GM21528 (cell line): ENCODE measurements around the gene CNOT8.
A peak's percentile ranks its signal among the peaks of the same experiment; 100 is the strongest.
"Not testable (repeated sequence)": the region's sequence is repeated elsewhere in the genome, so short reads cannot be mapped to it uniquely, and the experiment has no call there.

Source experiments
- ATAC-seq: cut with Tn5 transposase; IDR thresholded peaks from one replicate; pipeline ENCODE4 v1.9.1; 2021; ENCODE audit warnings: mild to moderate bottlenecking, moderate library complexity; ENCODE audit not compliant: unreplicated experiment, low FRiP score

CNOT8 gene

GRCh38 chr5:154858297-154858971, at the start of gene CNOT8:
TSS of gene CNOT8 (plus strand) at chr5:154858627. CDS start at chr5:154863279, 4,652 bp downstream.
- ATAC-seq: peak; percentile 81

- no peak for ATAC-seq
Observed at GRCh38 chr5:154811239-154811638, 47.2 kb upstream of the CNOT8 start.

DNA sequence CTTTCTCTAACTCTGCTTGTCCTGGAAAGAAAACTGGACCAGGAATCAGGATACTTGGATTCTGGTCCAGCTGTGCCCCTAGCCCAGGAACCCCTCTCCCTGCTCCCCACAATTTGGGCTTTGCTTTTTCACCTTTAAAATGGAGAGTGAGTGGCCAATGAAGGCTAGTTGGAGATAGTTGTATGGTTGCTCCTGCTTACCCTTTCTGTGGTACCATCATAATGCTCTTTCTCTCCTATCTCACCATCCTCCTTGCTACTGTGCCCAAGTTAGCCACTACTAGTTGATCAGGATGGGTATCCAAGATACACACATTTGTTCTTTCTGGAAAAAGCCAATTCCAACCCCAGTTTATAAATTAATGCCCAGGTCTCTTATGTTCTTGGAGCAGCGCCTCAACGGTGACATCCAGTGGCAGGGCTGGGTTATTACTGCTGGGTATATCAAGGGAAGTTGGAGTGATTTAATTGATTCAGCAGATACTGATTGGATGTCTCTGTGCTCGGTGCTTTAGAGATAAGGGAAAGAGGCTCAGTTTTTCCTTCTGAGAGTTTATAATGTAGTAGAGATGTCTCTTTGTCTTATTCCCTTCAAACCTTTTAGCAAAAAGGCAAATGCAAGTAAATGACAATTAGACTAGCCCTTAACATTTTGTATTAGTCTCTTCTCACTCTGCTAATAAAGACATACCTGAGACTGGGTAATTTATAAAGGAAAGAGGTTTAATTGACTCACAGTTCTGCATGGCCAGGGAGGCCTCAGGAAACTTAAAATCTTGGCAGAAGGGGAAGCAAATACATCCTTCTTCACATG, 46.6 kb upstream of the CNOT8 start:
- peak; percentile 69 for ATAC-seq

DNA sequence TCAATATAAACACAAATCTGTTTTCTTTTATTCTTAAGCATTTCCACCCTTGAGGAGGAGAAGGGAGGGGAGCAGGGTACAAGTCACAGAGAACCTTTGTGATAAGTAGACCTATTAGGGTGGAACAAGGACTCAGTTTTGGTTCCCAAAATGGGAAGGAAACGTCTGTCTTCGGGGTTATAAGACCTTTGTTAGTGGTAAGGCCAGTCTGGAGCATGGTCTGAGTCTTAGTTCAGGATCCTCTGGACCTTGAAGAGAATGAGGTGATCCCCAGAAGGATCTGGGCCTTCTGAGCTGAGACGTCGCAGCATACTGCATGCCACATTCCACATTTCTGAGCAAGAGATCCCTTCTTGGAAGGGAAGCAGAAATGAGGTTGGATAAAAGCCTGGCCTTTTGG, 45.3 kb upstream of the CNOT8 start:
- ATAC-seq: no peak

- ATAC-seq: no peak
Observed at GRCh38 chr5:154813736-154814135, 44.7 kb upstream of the CNOT8 start.

DNA sequence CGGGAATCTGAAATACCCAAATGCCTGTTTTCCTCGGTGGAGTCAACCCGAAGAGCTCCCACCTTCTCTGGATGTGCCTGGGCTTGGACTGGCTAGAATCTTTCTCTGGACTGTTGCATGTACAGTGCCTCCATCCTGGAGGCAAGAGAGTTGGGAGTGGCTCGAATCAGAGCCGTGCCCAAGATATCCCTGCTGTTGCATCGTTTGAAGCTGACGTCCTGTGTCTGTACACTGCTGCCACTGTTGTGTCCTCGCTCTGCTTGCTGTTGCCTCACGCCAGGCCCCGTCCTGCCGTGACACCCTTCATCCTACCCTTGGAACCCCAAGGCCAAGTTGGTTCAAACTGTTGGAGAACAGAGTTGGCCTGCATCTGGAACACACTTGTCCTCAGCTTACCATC, 43.4 kb upstream of the CNOT8 start:
- ATAC-seq: no peak

DNA sequence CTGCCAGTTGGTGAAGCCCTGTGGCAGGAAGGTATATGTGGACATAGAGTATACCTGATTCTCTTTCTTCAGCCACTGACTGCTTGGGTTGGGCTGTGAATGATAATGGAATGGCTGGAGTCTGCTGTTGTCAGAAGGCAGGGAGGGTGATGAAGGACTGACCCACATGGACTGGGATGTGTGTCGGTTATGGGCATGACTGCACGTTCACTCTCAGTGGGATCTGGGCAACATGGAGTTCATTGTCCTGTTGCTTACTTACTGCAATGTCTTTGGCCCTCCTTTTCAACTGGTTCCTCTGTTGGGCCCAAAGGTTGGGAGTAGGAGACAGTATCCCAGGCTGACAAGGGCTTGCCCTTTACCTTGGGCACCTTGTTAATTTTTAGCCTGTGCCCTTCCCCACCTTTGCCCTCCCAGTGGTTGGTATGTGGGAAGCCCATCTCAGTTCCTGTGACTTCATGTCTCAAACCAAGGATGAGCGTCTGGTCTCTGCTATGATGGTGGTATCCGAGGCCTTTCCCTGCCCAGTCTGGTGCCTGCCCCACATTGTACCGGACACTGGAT, 42.7 kb upstream of the CNOT8 start:
- ATAC-seq: no peak

DNA sequence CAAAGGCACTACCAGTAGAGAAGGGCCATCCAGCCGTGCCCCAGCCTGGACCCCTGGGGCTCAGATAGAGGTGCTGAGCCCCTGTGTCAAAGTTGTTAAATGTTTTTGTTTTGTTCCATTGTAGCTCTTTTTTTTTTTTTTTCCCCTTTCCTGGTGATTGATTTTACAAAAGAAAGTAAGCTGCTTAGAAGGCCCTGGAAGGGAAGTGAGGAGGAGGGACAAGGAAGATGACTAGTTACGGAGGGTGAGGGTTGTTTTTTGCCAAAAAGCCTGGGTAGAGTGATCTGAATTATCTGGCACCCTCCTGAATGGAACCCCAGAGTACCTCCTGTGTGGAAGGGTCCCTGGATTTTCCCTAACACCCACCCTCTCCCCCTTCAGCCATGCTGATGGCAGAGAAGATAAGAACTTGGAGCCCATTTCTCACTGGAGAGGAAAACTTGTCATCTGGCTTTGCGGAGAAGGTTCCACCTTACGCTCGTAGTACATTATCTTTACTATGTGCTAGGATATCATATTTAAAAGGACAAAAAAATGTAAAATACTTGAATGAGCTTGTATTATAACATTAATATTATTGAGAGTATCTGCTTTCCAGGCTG, 41.4 kb upstream of the CNOT8 start:
- no peak for ATAC-seq

DNA sequence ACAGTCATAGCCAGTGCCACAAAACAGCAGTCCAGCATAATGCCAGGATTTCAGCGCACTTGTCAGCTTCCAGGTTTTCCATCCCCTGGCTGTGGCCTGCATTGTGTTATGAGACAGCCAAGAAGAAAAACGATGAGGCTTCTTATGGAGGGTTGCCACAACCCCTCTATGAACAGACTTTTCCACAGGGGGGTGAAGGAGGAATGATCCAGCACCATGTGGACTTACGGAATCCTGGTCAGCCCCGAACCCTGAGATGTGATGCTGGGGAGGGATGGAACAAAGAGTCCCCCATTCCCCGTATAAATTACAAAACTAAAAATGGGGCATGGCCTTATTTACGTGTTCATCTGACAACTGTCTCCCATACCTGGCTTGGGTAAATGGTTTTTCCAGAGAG, 40.6 kb upstream of the CNOT8 start:
- no peak for ATAC-seq

DNA sequence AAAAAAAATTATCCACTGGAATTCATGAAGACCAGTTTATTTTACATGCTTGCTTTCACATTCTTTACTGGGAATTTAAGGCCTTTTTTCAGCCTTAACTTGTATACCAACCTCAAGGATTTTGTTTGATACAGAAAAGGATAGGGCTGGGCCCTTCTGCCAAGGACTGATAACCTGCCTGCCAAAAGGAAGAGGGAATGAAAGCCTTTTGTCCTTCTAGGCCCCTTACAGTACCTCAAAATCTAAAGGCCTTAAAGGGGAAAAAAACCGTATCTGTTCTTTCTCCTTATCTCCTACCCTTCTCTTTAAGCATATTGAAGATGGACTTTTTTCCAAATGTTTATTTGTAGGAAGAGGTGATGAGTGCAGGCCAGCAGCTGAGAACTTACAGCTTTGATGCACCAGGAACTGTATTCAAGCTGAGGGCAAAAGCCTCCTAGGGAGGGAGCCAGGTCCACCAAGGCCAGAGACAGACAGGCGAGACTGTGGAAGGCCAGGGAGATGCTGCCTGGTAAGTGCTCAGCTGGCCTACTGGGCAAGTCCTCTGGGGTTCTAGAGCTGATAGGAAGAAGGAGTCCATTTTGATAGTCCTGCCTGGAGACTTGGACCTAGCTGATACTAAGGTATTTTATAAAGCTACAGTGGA, 39.8 kb upstream of the CNOT8 start:
- ATAC-seq: no peak

- ATAC-seq: no peak
Observed at GRCh38 chr5:154819546-154819945, 38.9 kb upstream of the CNOT8 start.

GRCh38 chr5:154820383-154820782, 38.0 kb upstream of the CNOT8 start:
- no peak for ATAC-seq

GRCh38 chr5:154822896-154823295, 35.5 kb upstream of the CNOT8 start:
- not testable (repeated sequence) for ATAC-seq

GRCh38 chr5:154823605-154824004, 34.8 kb upstream of the CNOT8 start:
- no peak for ATAC-seq

- no peak for ATAC-seq
Observed at GRCh38 chr5:154824070-154824469, 34.4 kb upstream of the CNOT8 start.

GRCh38 chr5:154829181-154829588, 29.2 kb upstream of the CNOT8 start:
- no peak for ATAC-seq

GRCh38 chr5:154829589-154830218, 28.7 kb upstream of the CNOT8 start:
- ATAC-seq: no peak

DNA sequence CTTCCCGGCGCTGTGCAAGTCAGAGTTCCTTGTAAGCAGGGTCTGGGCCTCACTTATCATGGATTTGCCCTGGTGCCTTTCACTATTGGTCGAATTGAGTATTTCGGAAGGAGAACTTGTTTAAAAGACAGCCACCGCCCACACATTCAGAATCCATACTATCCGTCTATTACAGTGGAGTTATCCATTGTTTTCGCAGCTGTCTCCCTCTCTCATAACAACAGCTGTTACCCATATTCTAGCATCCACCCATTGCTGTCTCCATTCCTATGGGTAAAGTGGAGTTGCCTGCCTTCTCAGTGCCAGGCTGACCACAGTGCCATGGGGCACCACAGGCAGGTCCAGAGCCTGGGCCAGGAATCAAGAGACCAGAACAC, 28.2 kb upstream of the CNOT8 start:
- ATAC-seq: no peak

- no peak for ATAC-seq
Observed at GRCh38 chr5:154830596-154830995, 27.8 kb upstream of the CNOT8 start.

DNA sequence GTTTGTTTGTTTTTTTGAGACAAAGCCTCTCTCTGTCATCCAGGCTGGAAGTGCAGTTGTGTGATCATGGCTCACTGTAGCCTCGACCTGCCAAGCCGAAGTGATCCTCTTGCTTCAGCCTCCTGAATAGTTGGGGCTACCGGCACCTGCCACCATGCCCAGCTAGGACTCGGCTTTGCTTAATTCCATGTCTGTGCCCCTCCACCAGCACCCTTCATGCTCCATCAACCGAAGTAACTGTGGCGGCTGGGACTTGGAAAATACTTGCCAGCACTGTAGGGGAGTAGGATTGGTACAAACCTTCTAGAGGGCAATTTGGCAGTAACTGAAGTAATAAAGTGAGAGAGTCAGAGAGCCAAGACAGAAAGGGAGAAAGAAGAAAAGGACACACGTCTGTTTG, 27.0 kb upstream of the CNOT8 start:
- ATAC-seq: no peak
